Thyroid gland (tissue), 4 donors: Measurements from ENCODE around the gene DIP2A.

Source experiments
- POLR2A ChIP-seq, 2 donors: fragments of 450-650 bp; IDR thresholded peaks; one replicate each; pipeline ENCODE4 v1.6.1; 2017; ENCODE audit warnings: antibody characterized with exemption in 2 of 2, mild to moderate bottlenecking in 2 of 2, moderate library complexity in 1 of 2
- TF ChIP-seq, protein P1 (sequence below), 6 experiments: fragments of 200-600 bp in 3 of 6; fragments of 450-650 bp in 3 of 6; sonication (generic) in 3 of 6; IDR thresholded peaks; one replicate each; pipeline ENCODE4 v1.5.1; 2016 to 2019; ENCODE audit warnings: antibody characterized with exemption in 6 of 6, mild to moderate bottlenecking in 2 of 6, inconsistent platforms in 1 of 6, moderate library complexity in 1 of 6

DNA sequence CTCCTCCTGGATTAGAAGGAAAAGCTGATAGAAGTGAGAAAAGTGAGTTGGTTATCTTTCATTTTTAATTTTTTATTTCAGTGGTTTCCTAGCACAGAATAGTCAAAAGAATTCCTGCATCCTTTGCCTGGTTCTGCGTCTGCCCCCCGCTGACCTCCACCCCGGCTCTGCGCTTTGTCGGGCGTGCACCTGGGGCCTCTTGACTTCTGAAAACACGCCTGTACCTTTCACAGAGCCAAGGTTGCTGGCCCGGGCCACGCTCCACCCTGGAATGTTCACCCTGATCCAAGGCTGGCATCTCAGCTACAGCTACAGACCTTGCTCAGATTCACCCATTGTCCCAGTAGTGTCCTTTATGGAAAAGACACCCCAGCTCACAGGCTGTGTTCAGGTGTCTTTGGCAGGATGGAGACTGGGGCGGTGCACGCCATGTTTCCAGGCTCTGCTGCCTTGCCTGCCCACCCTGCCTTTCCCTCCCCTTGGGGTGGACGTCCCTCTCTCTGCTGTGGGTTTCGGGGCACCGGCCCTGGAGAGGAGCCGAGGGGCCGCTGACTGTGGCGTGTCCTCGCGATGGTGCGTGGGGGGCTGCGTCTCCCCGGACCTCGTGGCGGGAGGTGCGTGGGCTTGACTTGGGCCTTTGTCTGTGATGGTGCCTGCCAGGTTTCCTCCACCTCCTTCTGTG is 40.3 kb upstream of the DIP2A start:
- TF ChIP-seq, protein P1, sequence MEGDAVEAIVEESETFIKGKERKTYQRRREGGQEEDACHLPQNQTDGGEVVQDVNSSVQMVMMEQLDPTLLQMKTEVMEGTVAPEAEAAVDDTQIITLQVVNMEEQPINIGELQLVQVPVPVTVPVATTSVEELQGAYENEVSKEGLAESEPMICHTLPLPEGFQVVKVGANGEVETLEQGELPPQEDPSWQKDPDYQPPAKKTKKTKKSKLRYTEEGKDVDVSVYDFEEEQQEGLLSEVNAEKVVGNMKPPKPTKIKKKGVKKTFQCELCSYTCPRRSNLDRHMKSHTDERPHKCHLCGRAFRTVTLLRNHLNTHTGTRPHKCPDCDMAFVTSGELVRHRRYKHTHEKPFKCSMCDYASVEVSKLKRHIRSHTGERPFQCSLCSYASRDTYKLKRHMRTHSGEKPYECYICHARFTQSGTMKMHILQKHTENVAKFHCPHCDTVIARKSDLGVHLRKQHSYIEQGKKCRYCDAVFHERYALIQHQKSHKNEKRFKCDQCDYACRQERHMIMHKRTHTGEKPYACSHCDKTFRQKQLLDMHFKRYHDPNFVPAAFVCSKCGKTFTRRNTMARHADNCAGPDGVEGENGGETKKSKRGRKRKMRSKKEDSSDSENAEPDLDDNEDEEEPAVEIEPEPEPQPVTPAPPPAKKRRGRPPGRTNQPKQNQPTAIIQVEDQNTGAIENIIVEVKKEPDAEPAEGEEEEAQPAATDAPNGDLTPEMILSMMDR (IDR thresholded peaks at IDR 0.05): no peak
- no peak for TF ChIP-seq POLR2A (IDR thresholded peaks at IDR 0.05)
